ENCODE results near the gene USP2. TPM values are rescaled to one million over a fixed set of nuclear protein-coding genes. Genes with fewer than 3 reads are reported as not detected.
A peak's percentile ranks its signal among the peaks of the same experiment; 100 is the strongest.

USP2 gene
- total RNA-seq, 1 experiment from 2014 or later = 5.7 TPM

- H3K36me3 Mint-ChIP-seq (ENCODE audit: insufficient read depth in 1 of 3, low read depth in 3 of 3) = peaks cover 0 to 3% (median 0%) of the 10 kb centered on the region in 3 experiments; a peak in 1 of 7 replicates
- H3K4me3 Mint-ChIP-seq = peak overlapping the region; percentile 44 to 51; a peak in 4 of 5 replicates
Observed at GRCh38 chr11:119377961-119378667, 3.4 kb downstream of the USP2 start.

More at GRCh38 chr11:119377961-119378667, 3.4 kb downstream of the USP2 start:
- Histone ChIP-seq H2AK5ac (ENCODE audit: insufficient read length, low read length) (no peak overlapping the region), H2BK5ac (ENCODE audit: insufficient read length, low read length) (no peak overlapping the region), H3K56ac (ENCODE audit: insufficient read length, low read depth, low read length) (no peak overlapping the region), H3K27ac (ENCODE audit: insufficient read length, low read depth, low read length) (no peak overlapping the region), H3K27me3 (ENCODE audit: insufficient read depth, low read length) (peaks cover 3% of the 10 kb centered on the region; the same call in 1 of the 2 replicates), H4K8ac (replicated peaks; ENCODE audit: insufficient read length, low read depth, low read length) (no peak overlapping the region), H2BK12ac (ENCODE audit: insufficient read length, low read depth, low read length) (no peak overlapping the region), H2BK20ac (ENCODE audit: low read depth, low read length, poor library complexity, severe bottlenecking) (no peak overlapping the region), H3K18ac (ENCODE audit: insufficient read length, low read depth, low read length) (no peak overlapping the region), H3K4me1 (ENCODE audit: insufficient read depth, low read length) (peaks cover 3% of the 10 kb centered on the region; the same call in 1 of the 2 replicates), H2BK15ac (ENCODE audit: low read depth, low read length) (no peak overlapping the region), H3K79me1 (ENCODE audit: insufficient read depth, low read depth, low read length, poor library complexity, severe bottlenecking) (no peaks in the 10 kb centered on the region), H2BK120ac (ENCODE audit: low read depth, low read length, poor library complexity, severe bottlenecking) (no peak overlapping the region), H4K91ac (ENCODE audit: insufficient read length, low read depth, low read length) (no peak overlapping the region), H3T11ph (ENCODE audit: low read length) (no peak overlapping the region), H2AFZ (ENCODE audit: low read length) (no peak overlapping the region), H3K9me3 (ENCODE audit: control insufficient read depth, low read depth, low read length) (no peaks in the 10 kb centered on the region), H4K5ac (ENCODE audit: insufficient read length, low read depth, low read length) (no peak overlapping the region), H3K23ac (ENCODE audit: insufficient read length, low read depth, low read length) (no peak overlapping the region), H3K9ac (ENCODE audit: extremely low read depth, insufficient read length, low read length) (no peak overlapping the region), H3K4me2 (ENCODE audit: insufficient read depth, insufficient read length, low read length) (no peak overlapping the region), H3K4ac (ENCODE audit: low read depth, low read length) (no peak overlapping the region), H3K14ac (ENCODE audit: insufficient read depth, low read length) (no peak overlapping the region), H3K23me2 (ENCODE audit: insufficient read length, low read depth, low read length, poor library complexity, severe bottlenecking) (peaks cover 15% of the 10 kb centered on the region), H4K20me1 (ENCODE audit: control insufficient read depth, insufficient read depth, insufficient read length) (no peaks in the 10 kb centered on the region), H3K79me2 (ENCODE audit: insufficient read depth, low read length) (no peaks in the 10 kb centered on the region)
- no peak for TF ChIP-seq CTCF (conservative IDR thresholded peaks at IDR 0.05)
- WGBS (ENCODE audit: extremely low coverage, insufficient read length, low lambda C conversion rate) = no CpG with 5 or more reads among the region's 6 CpGs
- H3K27ac Mint-ChIP-seq = peak overlapping the region in 2 of 3 experiments; percentile 87 to 94; a peak in 5 of 7 replicates
- H3K9me3 Mint-ChIP-seq = no peaks in the 10 kb centered on the region; a peak in 1 of 5 replicates
- no peak for DNase-seq
- H3K4me1 Mint-ChIP-seq = peaks cover 60 to 70% of the 10 kb centered on the region in 2 experiments
- H3K27me3 Mint-ChIP-seq (ENCODE audit: low read depth) = peaks cover 15% of the 10 kb centered on the region
